ENCODE data around the gene SESN1.

The SESN1 gene

GRCh38 chr6:109062216-109062615 is 32.4 kb downstream of the SESN1 start:
- in situ Hi-C loops (cut with MboI; ENCODE audit: low sequenced_read_pairs), result loop anchor here (25.0 kb wide), 1 partner anchor 950 kb away; no protein-coding TSS in a partner anchor

GRCh38 chr6:109060571-109060970 is 34.1 kb downstream of the SESN1 start:
- in situ Hi-C loops (cut with MboI; ENCODE audit: low sequenced_read_pairs), result loop anchor here (25.0 kb wide), 1 partner anchor 948 kb away; no protein-coding TSS in a partner anchor

GRCh38 chr6:109059571-109060021 is 35.0 kb downstream of the SESN1 start:
- in situ Hi-C loops (cut with MboI; ENCODE audit: low sequenced_read_pairs), result loop anchor here (25.0 kb wide), 1 partner anchor 947 kb away; no protein-coding TSS in a partner anchor

- in situ Hi-C loops (cut with MboI; ENCODE audit: low sequenced_read_pairs), result loop anchor here (25.0 kb wide), 1 partner anchor 947 kb away; no protein-coding TSS in a partner anchor
Observed at GRCh38 chr6:109059153-109059552, 35.5 kb downstream of the SESN1 start.

- in situ Hi-C loops (cut with MboI; ENCODE audit: low sequenced_read_pairs), result loop anchor here (25.0 kb wide), 1 partner anchor 946 kb away; no protein-coding TSS in a partner anchor
Observed at GRCh38 chr6:109058620-109059019, 36.0 kb downstream of the SESN1 start.

- in situ Hi-C loops (cut with MboI; ENCODE audit: low sequenced_read_pairs), result loop anchor here (25.0 kb wide), 1 partner anchor 944 kb away; no protein-coding TSS in a partner anchor
Observed at GRCh38 chr6:109056661-109057060, 38.0 kb downstream of the SESN1 start.

GRCh38 chr6:109055771-109056235 is 38.8 kb downstream of the SESN1 start:
- in situ Hi-C loops (cut with MboI; ENCODE audit: low sequenced_read_pairs), result loop anchor here (25.0 kb wide), 1 partner anchor 944 kb away; no protein-coding TSS in a partner anchor

- in situ Hi-C loops (cut with MboI; ENCODE audit: low sequenced_read_pairs), result loop anchor here (25.0 kb wide), 1 partner anchor 941 kb away; no protein-coding TSS in a partner anchor
Observed at GRCh38 chr6:109053336-109053735, 41.3 kb downstream of the SESN1 start.

GRCh38 chr6:109052852-109053251 is 41.8 kb downstream of the SESN1 start:
- in situ Hi-C loops (cut with MboI; ENCODE audit: low sequenced_read_pairs), result loop anchor here (25.0 kb wide), 1 partner anchor 941 kb away; no protein-coding TSS in a partner anchor

GRCh38 chr6:109052018-109052651 is 42.5 kb downstream of the SESN1 start:
- in situ Hi-C loops (cut with MboI; ENCODE audit: low sequenced_read_pairs), result loop anchor here (25.0 kb wide), 1 partner anchor 940 kb away; no protein-coding TSS in a partner anchor

GRCh38 chr6:109051301-109052017 is 43.2 kb downstream of the SESN1 start:
- in situ Hi-C loops (cut with MboI; ENCODE audit: low sequenced_read_pairs), result loop anchor here (25.0 kb wide), 1 partner anchor 939 kb away; no protein-coding TSS in a partner anchor

GRCh38 chr6:109050447-109051102 is 44.1 kb downstream of the SESN1 start:
- in situ Hi-C loops (cut with MboI; ENCODE audit: low sequenced_read_pairs), result loop anchor here (25.0 kb wide), 1 partner anchor 938 kb away; no protein-coding TSS in a partner anchor

- in situ Hi-C loops (cut with MboI; ENCODE audit: low sequenced_read_pairs), result loop anchor here (25.0 kb wide), 1 partner anchor 938 kb away; no protein-coding TSS in a partner anchor
Observed at GRCh38 chr6:109050012-109050411, 44.6 kb downstream of the SESN1 start.

GRCh38 chr6:109048670-109049415 is 45.8 kb downstream of the SESN1 start:
- in situ Hi-C loops (cut with MboI; ENCODE audit: low sequenced_read_pairs), result no loop called here

GRCh38 chr6:109048176-109048575 is 46.5 kb downstream of the SESN1 start:
- in situ Hi-C loops (cut with MboI; ENCODE audit: low sequenced_read_pairs), result no loop called here

GRCh38 chr6:109045493-109045892 is 49.2 kb downstream of the SESN1 start:
- in situ Hi-C loops (cut with MboI; ENCODE audit: low sequenced_read_pairs), result no loop called here

GRCh38 chr6:109039795-109040194 is 54.9 kb downstream of the SESN1 start:
- in situ Hi-C loops (cut with MboI; ENCODE audit: low sequenced_read_pairs), result no loop called here

- in situ Hi-C loops (cut with MboI; ENCODE audit: low sequenced_read_pairs), result no loop called here
Observed at GRCh38 chr6:109038837-109039398, 55.7 kb downstream of the SESN1 start.

- in situ Hi-C loops (cut with MboI; ENCODE audit: low sequenced_read_pairs), result no loop called here
Observed at GRCh38 chr6:109036574-109037294, 57.9 kb downstream of the SESN1 start.
